Ascending aorta (tissue), 2 donors: ENCODE measurements around the gene POLR3G. TPM values are rescaled to one million over a fixed set of nuclear protein-coding genes. Genes with fewer than 3 reads are reported as not detected.

Experiments
- DNase-seq, 2 donors: peaks; one replicate each; pipeline ENCODE4 v3.0.0-alpha.2; 2019; ENCODE audit warnings: low spot score in 2 of 2
- H3K27ac ChIP-seq, 2 donors: fragments of 200-600 bp; sonication (generic); one replicate each; pipeline ENCODE4 v1.5.1; 2016 to 2017; ENCODE audit warnings: mild to moderate bottlenecking in 1 of 2
- H3K27me3 ChIP-seq: fragments of 200-600 bp; sonication (generic); one replicate; pipeline ENCODE4 v1.5.1; 2017
- H3K36me3 ChIP-seq, 2 donors: fragments of 200-600 bp; sonication (generic); one replicate each; pipeline ENCODE4 v1.5.1; 2016
- H3K4me1 ChIP-seq, 2 donors: fragments of 200-600 bp; sonication (generic); one replicate each; pipeline ENCODE4 v1.5.1; 2016 to 2017; ENCODE audit warnings: mild to moderate bottlenecking in 1 of 2
- H3K4me3 ChIP-seq, 2 donors: fragments of 200-600 bp; sonication (generic); one replicate each; pipeline ENCODE4 v1.5.1; 2016 to 2017; ENCODE audit warnings: mild to moderate bottlenecking in 1 of 2
- H3K9me3 ChIP-seq, 2 donors: fragments of 200-600 bp; sonication (generic); one replicate each; pipeline ENCODE4 v1.5.1; 2016
- CTCF ChIP-seq, 3 experiments: fragments of 200-600 bp in 2 of 3; fragments of 450-650 bp in 1 of 3; sonication (generic) in 2 of 3; IDR thresholded peaks; one replicate each; pipeline ENCODE4 v1.5.1; 2016 to 2019; ENCODE audit warnings: antibody characterized with exemption in 3 of 3, mild to moderate bottlenecking in 1 of 3, moderate library complexity in 1 of 3
- intact Hi-C: fragments of 100-400 bp; cut with DNase I; formaldehyde crosslinking; loops from one replicate; pipeline ENCODE4 v1.15.1; 2023
- total RNA-seq: library from RNA; depleted of rRNA; stranded (reverse); fragments of >200 nt; gene quantifications from one replicate; pipeline ENCODE4 v1.1.0, GENCODE V29; 2016

The POLR3G gene
- total RNA-seq, 1 donor from 2014 or later = 1.5 TPM

DNA sequence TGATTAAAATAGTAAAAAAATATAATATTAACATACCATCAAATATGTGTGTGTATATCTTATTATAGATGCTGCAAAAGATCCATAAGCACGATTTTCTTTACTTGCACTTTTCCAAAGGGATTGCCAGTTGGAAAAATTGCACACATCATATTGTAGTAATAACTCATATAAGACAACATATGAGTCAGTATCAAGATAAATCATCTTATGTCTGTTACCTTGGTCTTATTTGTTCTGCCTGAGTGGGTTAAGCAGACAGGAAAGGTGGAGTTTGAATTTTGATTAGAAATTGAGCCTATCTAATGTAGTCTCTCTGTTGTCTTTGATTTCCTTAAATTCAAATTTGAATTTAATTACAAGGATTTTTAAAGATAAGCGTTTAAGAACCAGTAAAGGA lies 30.1 kb downstream of the POLR3G start:
- no peak overlapping the region for H3K27ac ChIP-seq
- no peaks in the 10 kb centered on the region for H3K4me1 ChIP-seq
- no peaks in the 10 kb centered on the region for H3K27me3 ChIP-seq
- DNase-seq = no peak
- no peaks in the 10 kb centered on the region for H3K9me3 ChIP-seq
- H3K4me3 ChIP-seq = no peak overlapping the region
- intact Hi-C loops = no loop called here
- no peaks in the 10 kb centered on the region for H3K36me3 ChIP-seq
- no peak for TF ChIP-seq CTCF (IDR thresholded peaks at IDR 0.05)

DNA sequence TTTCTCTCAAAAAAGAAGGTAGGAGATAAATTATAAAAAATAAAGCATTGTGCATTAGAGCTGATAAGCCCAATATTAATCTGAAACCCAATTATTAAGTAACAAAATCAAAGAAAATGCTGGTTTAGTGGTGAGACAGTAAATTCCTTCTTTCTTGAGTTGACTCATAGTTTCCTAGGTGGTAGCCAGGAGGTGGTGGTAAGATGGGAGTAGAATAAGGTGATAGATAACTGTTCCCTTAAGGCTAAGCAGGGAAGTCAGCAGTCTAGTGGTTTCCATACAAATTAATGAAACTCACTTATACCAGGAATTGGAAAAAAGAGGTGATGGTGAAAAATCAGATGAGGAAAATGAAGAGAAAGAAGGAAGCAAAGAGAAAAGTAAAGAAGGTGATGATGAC lies 31.6 kb downstream of the POLR3G start:
- H3K4me1 ChIP-seq = no peaks in the 10 kb centered on the region
- no peak overlapping the region for H3K4me3 ChIP-seq
- no peak overlapping the region for H3K27ac ChIP-seq
- DNase-seq = no peak
- no peaks in the 10 kb centered on the region for H3K27me3 ChIP-seq
- no peaks in the 10 kb centered on the region for H3K36me3 ChIP-seq
- H3K9me3 ChIP-seq = no peaks in the 10 kb centered on the region
- intact Hi-C loops = no loop called here
- no peak for TF ChIP-seq CTCF (IDR thresholded peaks at IDR 0.05)

DNA sequence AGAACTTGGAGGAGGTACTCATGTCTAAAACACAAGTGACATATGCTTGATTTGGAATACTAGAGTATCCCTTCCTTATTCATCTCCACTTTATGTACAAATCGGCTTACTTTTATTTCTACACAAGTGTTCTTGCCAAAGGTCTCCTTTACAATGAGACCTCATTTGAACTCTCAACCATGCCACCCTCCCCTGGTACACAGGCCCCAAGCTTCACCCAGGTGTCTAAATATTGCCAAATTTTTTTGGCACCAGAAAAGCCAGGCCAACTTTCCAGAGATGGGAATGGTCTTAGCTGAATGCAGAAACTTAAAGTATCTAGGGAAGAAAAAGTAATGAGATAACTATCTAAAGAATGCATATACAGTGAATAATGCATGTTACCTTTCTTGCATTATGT lies 35.8 kb downstream of the POLR3G start:
- Histone ChIP-seq H3K9me3 (no peaks in the 10 kb centered on the region), H3K36me3 (no peaks in the 10 kb centered on the region), H3K27ac (no peak overlapping the region), H3K4me1 (no peaks in the 10 kb centered on the region), H3K4me3 (no peak overlapping the region), H3K27me3 (no peaks in the 10 kb centered on the region)
- no peak for DNase-seq
- intact Hi-C loops = no loop called here
- no peak for TF ChIP-seq CTCF (IDR thresholded peaks at IDR 0.05)

DNA sequence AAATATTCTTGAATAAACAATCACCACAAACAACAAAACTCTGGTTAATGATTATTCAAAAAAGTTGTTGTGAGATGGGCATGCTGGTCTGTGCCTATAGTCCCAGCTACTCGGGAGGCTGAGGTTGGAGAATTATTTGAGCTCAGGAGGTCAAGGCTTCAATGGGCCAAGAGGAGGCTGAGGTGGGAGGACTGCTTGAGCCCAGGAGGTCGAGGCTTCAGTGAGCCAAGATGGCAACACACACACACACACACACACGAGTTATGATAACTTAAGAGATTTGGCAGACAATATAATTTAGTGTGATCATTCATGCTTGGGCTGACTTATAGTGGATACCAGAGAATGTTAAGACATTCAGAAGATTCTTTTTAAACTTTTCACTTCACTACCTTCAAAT lies 39.9 kb downstream of the POLR3G start:
- peaks cover 0 to 6% of the 10 kb centered on the region in 2 donors for H3K36me3 ChIP-seq
- H3K4me3 ChIP-seq = no peak overlapping the region
- intact Hi-C loops = no loop called here
- H3K9me3 ChIP-seq = no peaks in the 10 kb centered on the region
- DNase-seq = no peak
- no peak for TF ChIP-seq CTCF (IDR thresholded peaks at IDR 0.05)
- no peaks in the 10 kb centered on the region for H3K4me1 ChIP-seq
- no peak overlapping the region for H3K27ac ChIP-seq
- no peaks in the 10 kb centered on the region for H3K27me3 ChIP-seq

GRCh38 chr5:90518661-90519060 lies 44.0 kb downstream of the POLR3G start:
- Histone ChIP-seq H3K36me3 (peaks cover 4 to 29% of the 10 kb centered on the region in 2 donors), H3K4me1 (no peaks in the 10 kb centered on the region), H3K4me3 (no peak overlapping the region), H3K27ac (no peak overlapping the region), H3K9me3 (no peaks in the 10 kb centered on the region), H3K27me3 (no peaks in the 10 kb centered on the region)
- intact Hi-C loops = no loop called here
- TF ChIP-seq CTCF (IDR thresholded peaks at IDR 0.05) = no peak
- no peak for DNase-seq

DNA sequence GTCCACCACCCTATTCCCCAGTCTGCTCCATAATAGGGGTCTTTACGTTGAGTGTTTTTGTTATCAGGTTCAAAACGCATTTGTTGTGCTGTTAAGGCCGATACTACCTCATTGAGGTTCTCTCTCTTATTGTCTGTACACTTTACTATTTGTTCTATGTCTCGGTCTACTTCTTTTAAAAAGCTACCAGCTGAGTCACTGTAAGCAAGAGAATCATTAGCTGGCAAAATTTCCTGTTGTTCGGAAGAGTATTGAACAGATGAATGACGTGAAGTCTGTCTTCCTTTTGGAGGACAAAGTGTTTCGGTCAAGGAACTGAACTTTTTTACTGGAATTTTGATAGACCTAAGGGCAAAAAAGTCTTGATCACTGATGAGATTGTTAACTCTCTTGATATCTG lies 44.4 kb downstream of the POLR3G start:
- H3K36me3 ChIP-seq = peaks cover 4 to 33% of the 10 kb centered on the region in 2 donors
- intact Hi-C loops = no loop called here

More for the DNA sequence above, 44.4 kb downstream of the POLR3G start:
- Histone ChIP-seq H3K4me1 (no peaks in the 10 kb centered on the region), H3K9me3 (no peaks in the 10 kb centered on the region), H3K4me3 (no peak overlapping the region), H3K27ac (no peak overlapping the region), H3K27me3 (no peaks in the 10 kb centered on the region)
- no peak for TF ChIP-seq CTCF (IDR thresholded peaks at IDR 0.05)
- DNase-seq = no peak
